Peyer's patch (tissue), 4 donors: ENCODE measurements around the gene CSF1R.

ENCODE experiments used
- POLR2A ChIP-seq, 2 donors: fragments of 450-650 bp; IDR thresholded peaks; one replicate each; pipeline ENCODE4 v1.5.1; 2017; ENCODE audit warnings: antibody characterized with exemption in 2 of 2, mild to moderate bottlenecking in 2 of 2, moderate library complexity in 2 of 2
- TF ChIP-seq, protein P1 (sequence below), 6 experiments: fragments of 450-650 bp in 4 of 6; fragments of 200-600 bp in 2 of 6; sonication (generic) in 1 of 6; IDR thresholded peaks; one replicate each; pipeline ENCODE4 v1.5.1; 2017 to 2019; ENCODE audit warnings: antibody characterized with exemption in 6 of 6, mild to moderate bottlenecking in 3 of 6, moderate library complexity in 1 of 6

DNA sequence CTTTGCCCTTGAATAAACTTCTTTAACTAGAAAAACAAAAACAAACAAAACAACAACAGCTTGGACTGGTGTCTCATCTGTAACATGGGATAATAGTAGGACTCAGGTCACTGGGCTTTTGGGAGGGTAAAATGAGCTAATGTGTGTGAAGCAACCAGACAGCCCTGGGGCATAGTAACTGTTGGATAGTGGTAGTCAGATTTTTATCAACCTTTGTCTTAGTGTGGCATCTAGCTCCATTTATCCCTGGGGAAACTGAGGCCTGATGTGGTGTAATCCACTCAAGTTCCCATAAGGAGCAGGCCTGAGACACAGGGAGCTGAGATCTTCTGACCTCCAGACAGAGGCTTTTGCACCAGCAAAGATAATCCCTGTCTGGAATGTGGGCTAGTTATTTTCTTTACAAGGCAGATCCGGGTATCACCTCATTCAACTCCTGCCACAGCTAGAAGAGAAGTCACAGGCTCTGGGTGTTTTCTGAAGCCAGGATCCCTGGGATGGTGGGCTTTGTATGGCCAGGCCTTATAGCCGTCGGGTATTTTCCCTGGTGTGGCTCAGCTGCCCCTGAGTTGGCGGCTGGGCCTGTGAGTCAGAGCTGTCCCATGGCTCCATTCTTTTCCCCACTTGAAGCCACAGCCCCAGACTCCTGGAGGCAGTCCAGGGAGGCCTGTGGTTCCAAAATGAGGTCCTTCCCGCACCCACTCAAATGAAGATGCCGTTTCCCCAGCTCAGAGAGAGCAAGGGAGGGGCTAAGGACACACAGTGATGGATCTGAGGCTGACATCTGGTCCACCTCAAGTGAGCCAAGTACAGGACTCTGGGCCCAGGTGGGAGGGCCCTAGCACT, 26.1 kb upstream of the CSF1R start:
- TF ChIP-seq, protein P1, sequence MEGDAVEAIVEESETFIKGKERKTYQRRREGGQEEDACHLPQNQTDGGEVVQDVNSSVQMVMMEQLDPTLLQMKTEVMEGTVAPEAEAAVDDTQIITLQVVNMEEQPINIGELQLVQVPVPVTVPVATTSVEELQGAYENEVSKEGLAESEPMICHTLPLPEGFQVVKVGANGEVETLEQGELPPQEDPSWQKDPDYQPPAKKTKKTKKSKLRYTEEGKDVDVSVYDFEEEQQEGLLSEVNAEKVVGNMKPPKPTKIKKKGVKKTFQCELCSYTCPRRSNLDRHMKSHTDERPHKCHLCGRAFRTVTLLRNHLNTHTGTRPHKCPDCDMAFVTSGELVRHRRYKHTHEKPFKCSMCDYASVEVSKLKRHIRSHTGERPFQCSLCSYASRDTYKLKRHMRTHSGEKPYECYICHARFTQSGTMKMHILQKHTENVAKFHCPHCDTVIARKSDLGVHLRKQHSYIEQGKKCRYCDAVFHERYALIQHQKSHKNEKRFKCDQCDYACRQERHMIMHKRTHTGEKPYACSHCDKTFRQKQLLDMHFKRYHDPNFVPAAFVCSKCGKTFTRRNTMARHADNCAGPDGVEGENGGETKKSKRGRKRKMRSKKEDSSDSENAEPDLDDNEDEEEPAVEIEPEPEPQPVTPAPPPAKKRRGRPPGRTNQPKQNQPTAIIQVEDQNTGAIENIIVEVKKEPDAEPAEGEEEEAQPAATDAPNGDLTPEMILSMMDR (IDR thresholded peaks at IDR 0.05), result no peak
- no peak for TF ChIP-seq POLR2A (IDR thresholded peaks at IDR 0.05)
